ENCODE measurements around the gene TOR3A. TPM values are rescaled to one million over a fixed set of nuclear protein-coding genes. Genes with fewer than 3 reads are reported as not detected.

Gene TOR3A
- polyA plus RNA-seq, 1 of the 3 experiments (the other 2 are of a cell fraction), result 29.9 TPM

DNA sequence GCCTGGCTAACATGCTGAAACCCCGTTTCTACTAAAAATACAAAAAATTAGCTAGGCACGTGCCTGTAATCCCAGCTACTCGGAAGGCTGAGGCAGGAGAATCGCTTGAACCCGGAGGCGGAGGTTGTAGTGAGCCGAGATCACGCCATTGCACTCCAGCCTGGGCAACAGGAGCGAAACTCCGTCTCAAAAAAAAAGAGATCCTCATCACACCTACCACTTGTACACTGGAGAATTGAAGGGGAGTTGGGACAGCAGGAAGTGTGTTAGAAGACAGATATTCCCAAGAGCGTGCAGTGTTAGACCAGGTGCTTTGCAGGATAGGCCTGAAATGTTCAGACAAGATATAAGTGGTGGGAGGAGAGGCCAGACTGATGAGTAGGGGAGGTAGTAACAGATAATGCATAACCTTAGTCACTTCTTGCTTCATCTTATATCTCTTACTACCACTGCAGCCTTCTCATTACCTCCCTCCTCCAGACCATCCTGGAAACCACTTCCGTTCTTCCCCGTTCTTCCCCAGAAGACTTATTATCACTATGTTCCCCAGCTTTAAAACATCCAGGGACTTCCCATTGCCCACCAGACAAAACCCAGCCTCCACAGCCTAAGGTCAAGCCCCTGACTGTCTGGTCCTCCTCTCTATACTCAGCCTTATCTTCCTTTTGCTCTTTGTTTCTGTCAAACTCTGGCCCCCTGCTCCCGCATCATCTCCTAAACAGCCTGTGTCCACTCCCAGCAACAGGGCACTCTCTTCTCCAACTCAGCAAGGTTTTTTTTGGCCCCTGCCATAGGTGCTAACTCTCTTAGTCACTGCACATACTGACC, 34.8 kb upstream of the TOR3A start:
- H3K36me3 ChIP-seq (replicated peaks in 1 of 2; ENCODE audit: control insufficient read depth in 1 of 2, insufficient read depth in 2 of 2, low read length in 1 of 2), result peaks cover 0 to 9% of the 10 kb centered on the region in 2 experiments
- no peak overlapping the region for H2AFZ ChIP-seq (ENCODE audit: low read depth)
- H3K9ac ChIP-seq, result no peak overlapping the region
- 0 out of 2 replicates have a peak, but pooled peaks cover 4% of the 10 kb centered on the region for H4K20me1 ChIP-seq (ENCODE audit: insufficient read depth)
- no peak overlapping the region for H3K4me3 ChIP-seq (ENCODE audit: low read depth in 2 of 2, low read length in 1 of 2)
- H3K9me3 ChIP-seq, result no peaks in the 10 kb centered on the region
- no peak for TF ChIP-seq SMC3 (IDR thresholded peaks at IDR 0.05; ENCODE audit: low read depth, low read length)
- TF ChIP-seq TCF12 (IDR thresholded peaks at IDR 0.05), result peak; percentile 44; the same call in 1 of the 2 replicates
- no peaks in the 10 kb centered on the region for H3K9me2 ChIP-seq
- peaks cover 25% of the 10 kb centered on the region; the same call in 1 of the 2 replicates for H3K79me2 ChIP-seq (ENCODE audit: insufficient read depth)
- H3K27ac ChIP-seq (ENCODE audit: low read depth in 2 of 2, low read length in 1 of 2), result peak overlapping the region in 1 of 2 experiments; percentile 66; a peak in 2 of 4 replicates
- no peaks in the 10 kb centered on the region for H3F3A ChIP-seq (replicated peaks; ENCODE audit: insufficient read depth)
- DNase-seq, result no peak
- no peak overlapping the region for H3K4me2 ChIP-seq
- peaks cover 11% of the 10 kb centered on the region in 2 experiments; a peak in 3 of 4 replicates for H3K4me1 ChIP-seq (ENCODE audit: control insufficient read depth in 1 of 2, insufficient read depth in 2 of 2, low read depth in 1 of 2, low read length in 1 of 2)
- POLR2A ChIA-PET, result no interaction called here
- H3K27me3 ChIP-seq (ENCODE audit: insufficient read depth), result no peaks in the 10 kb centered on the region
- CTCF ChIA-PET, result interaction anchor here (0.6 kb wide), 1 partner anchor 39 kb away, joined by 3 read pairs; no protein-coding TSS in a partner anchor
- 95% methylated on average over 14 of the region's 14 CpGs for WGBS (ENCODE audit: low lambda C conversion rate)

DNA sequence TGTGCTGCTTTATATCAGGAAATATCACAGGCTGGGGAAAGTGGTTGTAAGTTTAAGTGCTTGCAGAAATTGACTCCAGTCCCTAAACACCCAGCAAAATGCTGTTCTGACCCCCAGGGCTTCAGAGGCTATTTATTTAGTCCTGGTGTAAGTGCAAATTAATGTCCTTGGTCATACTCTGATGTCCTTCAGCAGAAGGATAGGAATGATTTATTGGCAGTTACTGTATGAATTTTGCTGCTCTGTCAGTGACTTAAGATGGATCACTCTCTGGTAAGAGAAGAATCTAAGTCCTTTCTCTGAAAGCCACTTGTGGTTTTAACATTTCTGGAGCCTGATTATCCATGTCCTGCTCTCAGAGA, 34.3 kb upstream of the TOR3A start:
- DNase-seq, result peak; percentile 49
- H3F3A ChIP-seq (replicated peaks; ENCODE audit: insufficient read depth), result no peaks in the 10 kb centered on the region
- H2AFZ ChIP-seq (ENCODE audit: low read depth), result no peak overlapping the region
- no peak overlapping the region for H3K4me3 ChIP-seq (ENCODE audit: low read depth in 2 of 2, low read length in 1 of 2)
- no peaks in the 10 kb centered on the region for H3K9me2 ChIP-seq
- 0 out of 2 replicates have a peak, but pooled peaks cover 4% of the 10 kb centered on the region for H4K20me1 ChIP-seq (ENCODE audit: insufficient read depth)
- H3K27me3 ChIP-seq (ENCODE audit: insufficient read depth), result no peaks in the 10 kb centered on the region
- ChIA-PET CTCF (interaction anchor here (0.9 kb wide), 1 partner anchor 11 kb away, joined by 3 read pairs; no protein-coding TSS in a partner anchor), POLR2A (no interaction called here)
- peak overlapping the region in 1 of 2 experiments; percentile 66; a peak in 2 of 4 replicates for H3K27ac ChIP-seq (ENCODE audit: low read depth in 2 of 2, low read length in 1 of 2)
- peak in 1 of 2 experiments; percentile 39; a peak in 1 of 4 replicates for TF ChIP-seq EP300 (IDR thresholded peaks at IDR 0.05; ENCODE audit: borderline replicate concordance in 1 of 2, low read depth in 1 of 2, low read length in 1 of 2)
- TF ChIP-seq FOXM1 (IDR thresholded peaks at IDR 0.05; ENCODE audit: low read depth), result no peak
- TF ChIP-seq TCF12 (IDR thresholded peaks at IDR 0.05), result no peak; the same call in 1 of the 2 replicates
- TF ChIP-seq, protein P1, sequence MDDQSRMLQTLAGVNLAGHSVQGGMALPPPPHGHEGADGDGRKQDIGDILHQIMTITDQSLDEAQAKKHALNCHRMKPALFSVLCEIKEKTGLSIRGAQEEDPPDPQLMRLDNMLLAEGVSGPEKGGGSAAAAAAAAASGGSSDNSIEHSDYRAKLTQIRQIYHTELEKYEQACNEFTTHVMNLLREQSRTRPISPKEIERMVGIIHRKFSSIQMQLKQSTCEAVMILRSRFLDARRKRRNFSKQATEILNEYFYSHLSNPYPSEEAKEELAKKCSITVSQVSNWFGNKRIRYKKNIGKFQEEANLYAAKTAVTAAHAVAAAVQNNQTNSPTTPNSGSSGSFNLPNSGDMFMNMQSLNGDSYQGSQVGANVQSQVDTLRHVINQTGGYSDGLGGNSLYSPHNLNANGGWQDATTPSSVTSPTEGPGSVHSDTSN (IDR thresholded peaks at IDR 0.05), result peak; percentile 62
- TF ChIP-seq GATA2 (CRISPR knock-in tag; IDR thresholded peaks at IDR 0.05), result peak; percentile 20; the same call in 1 of the 2 replicates
- no peak for TF ChIP-seq FOSL2 (IDR thresholded peaks at IDR 0.05; ENCODE audit: borderline replicate concordance, low read depth)
- TF ChIP-seq, protein P2, sequence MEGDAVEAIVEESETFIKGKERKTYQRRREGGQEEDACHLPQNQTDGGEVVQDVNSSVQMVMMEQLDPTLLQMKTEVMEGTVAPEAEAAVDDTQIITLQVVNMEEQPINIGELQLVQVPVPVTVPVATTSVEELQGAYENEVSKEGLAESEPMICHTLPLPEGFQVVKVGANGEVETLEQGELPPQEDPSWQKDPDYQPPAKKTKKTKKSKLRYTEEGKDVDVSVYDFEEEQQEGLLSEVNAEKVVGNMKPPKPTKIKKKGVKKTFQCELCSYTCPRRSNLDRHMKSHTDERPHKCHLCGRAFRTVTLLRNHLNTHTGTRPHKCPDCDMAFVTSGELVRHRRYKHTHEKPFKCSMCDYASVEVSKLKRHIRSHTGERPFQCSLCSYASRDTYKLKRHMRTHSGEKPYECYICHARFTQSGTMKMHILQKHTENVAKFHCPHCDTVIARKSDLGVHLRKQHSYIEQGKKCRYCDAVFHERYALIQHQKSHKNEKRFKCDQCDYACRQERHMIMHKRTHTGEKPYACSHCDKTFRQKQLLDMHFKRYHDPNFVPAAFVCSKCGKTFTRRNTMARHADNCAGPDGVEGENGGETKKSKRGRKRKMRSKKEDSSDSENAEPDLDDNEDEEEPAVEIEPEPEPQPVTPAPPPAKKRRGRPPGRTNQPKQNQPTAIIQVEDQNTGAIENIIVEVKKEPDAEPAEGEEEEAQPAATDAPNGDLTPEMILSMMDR (IDR thresholded peaks at IDR 0.05), result no peak
- no peak for TF ChIP-seq SMC3 (IDR thresholded peaks at IDR 0.05; ENCODE audit: low read depth, low read length)
- no peaks in the 10 kb centered on the region for H3K9me3 ChIP-seq
- peaks cover 19% of the 10 kb centered on the region; the same call in 1 of the 2 replicates for H3K79me2 ChIP-seq (ENCODE audit: insufficient read depth)
- H3K4me2 ChIP-seq, result no peak overlapping the region
- H3K4me1 ChIP-seq (ENCODE audit: control insufficient read depth in 1 of 2, insufficient read depth in 2 of 2, low read depth in 1 of 2, low read length in 1 of 2), result peaks cover 11% of the 10 kb centered on the region in 2 experiments; a peak in 3 of 4 replicates
- no peak overlapping the region for H3K9ac ChIP-seq
- H3K36me3 ChIP-seq (replicated peaks in 1 of 2; ENCODE audit: control insufficient read depth in 1 of 2, insufficient read depth in 2 of 2, low read length in 1 of 2), result peaks cover 0 to 9% of the 10 kb centered on the region in 2 experiments
